ENCODE data around the gene ENHO.

The ENHO gene

DNA sequence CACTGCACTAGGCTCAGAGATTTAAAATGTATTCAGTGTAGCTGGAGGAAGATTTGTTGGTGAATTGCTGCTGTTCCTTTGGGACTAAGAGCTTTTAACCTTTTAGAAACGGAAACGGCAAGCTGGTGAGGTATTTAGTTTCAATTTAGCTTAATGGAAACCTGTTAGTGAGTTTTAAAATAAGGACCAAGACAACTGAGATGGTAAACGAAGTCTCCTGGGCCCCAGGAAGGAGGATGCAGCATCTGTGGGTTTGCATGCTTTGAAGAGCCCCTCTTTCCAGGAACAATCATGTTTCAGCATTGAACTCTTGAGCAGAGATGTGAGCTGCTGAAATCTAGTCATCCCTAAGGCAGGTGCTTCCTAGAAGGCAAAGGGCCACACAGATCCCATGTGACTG is 47.7 kb downstream of the ENHO start:
- no peak overlapping the region for H3K4me3 ChIP-seq (ENCODE audit: control insufficient read depth, low read depth, low read length)
- TF ChIP-seq, protein P1, sequence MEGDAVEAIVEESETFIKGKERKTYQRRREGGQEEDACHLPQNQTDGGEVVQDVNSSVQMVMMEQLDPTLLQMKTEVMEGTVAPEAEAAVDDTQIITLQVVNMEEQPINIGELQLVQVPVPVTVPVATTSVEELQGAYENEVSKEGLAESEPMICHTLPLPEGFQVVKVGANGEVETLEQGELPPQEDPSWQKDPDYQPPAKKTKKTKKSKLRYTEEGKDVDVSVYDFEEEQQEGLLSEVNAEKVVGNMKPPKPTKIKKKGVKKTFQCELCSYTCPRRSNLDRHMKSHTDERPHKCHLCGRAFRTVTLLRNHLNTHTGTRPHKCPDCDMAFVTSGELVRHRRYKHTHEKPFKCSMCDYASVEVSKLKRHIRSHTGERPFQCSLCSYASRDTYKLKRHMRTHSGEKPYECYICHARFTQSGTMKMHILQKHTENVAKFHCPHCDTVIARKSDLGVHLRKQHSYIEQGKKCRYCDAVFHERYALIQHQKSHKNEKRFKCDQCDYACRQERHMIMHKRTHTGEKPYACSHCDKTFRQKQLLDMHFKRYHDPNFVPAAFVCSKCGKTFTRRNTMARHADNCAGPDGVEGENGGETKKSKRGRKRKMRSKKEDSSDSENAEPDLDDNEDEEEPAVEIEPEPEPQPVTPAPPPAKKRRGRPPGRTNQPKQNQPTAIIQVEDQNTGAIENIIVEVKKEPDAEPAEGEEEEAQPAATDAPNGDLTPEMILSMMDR (conservative IDR thresholded peaks at IDR 0.05; ENCODE audit: control insufficient read depth, insufficient read depth, low read depth, low read length) = no peak
- no peak for DNase-seq (ENCODE audit: low read depth)

All from fibroblast of mammary gland (primary cell).